Measurements from ENCODE around the gene GPC1. TPM values are rescaled to one million over a fixed set of nuclear protein-coding genes. Genes with fewer than 3 reads are reported as not detected.
A peak's percentile ranks its signal among the peaks of the same experiment; 100 is the strongest.

The GPC1 gene
- total RNA-seq, 6 experiments from 2014 or later, result 20.7 to 44.5 (median 27.8) TPM

DNA sequence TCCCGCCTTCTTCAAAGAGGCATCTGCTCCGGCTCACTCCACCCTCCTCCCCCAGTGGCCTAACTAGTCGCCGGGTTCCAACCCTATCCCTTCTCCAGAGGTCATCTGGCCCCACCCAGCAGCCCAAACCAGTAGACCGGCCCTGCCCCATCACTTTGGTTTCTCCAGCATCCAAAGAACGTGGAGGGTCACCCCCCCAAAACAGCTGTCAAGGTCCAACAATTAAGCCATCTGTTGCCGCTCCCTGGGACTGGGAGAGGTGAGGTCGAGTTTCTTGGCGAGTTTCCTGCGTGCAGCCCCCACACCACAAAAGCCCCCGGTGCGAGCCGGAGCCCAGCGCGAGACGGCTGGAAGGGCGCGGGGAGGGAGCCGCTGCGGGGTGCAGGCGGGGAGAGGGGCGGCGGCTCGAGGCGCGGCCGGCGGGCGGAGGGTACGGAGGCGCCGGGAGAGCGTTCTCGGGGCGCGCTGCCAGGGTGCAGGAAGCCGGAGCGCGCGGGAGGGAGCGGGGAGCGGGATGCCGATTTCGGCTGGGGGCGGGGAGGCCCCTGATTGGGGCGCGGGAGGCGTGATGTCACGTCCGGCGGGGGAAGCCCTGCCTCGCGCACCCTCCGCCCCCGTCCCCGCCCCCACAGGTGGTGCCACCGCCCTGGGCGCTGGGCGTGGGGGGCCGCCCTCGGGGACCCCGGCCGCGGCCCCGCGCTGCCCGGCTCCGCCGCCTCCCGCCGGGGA is 571 bp upstream of the GPC1 start:
- H3K9me3 ChIP-seq, result no peaks in the 10 kb centered on the region
- 7% methylated on average over 18 of the region's 71 CpGs for WGBS (ENCODE audit: insufficient coverage, low coverage, low lambda C conversion rate, missing lambda C conversion rate)
- peak; percentile 84 to 89 (median 86) for ATAC-seq
- peaks cover 0 to 12% (median 2%) of the 10 kb centered on the region in 4 donors for H3K4me1 ChIP-seq
- intact Hi-C loops (cut with DNase I), result no loop called here
- TF ChIP-seq, protein P1, sequence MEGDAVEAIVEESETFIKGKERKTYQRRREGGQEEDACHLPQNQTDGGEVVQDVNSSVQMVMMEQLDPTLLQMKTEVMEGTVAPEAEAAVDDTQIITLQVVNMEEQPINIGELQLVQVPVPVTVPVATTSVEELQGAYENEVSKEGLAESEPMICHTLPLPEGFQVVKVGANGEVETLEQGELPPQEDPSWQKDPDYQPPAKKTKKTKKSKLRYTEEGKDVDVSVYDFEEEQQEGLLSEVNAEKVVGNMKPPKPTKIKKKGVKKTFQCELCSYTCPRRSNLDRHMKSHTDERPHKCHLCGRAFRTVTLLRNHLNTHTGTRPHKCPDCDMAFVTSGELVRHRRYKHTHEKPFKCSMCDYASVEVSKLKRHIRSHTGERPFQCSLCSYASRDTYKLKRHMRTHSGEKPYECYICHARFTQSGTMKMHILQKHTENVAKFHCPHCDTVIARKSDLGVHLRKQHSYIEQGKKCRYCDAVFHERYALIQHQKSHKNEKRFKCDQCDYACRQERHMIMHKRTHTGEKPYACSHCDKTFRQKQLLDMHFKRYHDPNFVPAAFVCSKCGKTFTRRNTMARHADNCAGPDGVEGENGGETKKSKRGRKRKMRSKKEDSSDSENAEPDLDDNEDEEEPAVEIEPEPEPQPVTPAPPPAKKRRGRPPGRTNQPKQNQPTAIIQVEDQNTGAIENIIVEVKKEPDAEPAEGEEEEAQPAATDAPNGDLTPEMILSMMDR (IDR thresholded peaks at IDR 0.05), result no peak
- peak; percentile 8 for TF ChIP-seq POLR2A (IDR thresholded peaks at IDR 0.05)
- no peaks in the 10 kb centered on the region for H3K27me3 ChIP-seq
- DNase-seq, result peak; percentile 94 to 96 (median 95)
- no peaks in the 10 kb centered on the region for H3K36me3 ChIP-seq
- peak overlapping the region; percentile 49 to 74 (median 55) for H3K4me3 ChIP-seq
- H3K27ac ChIP-seq, result peak overlapping the region in 2 of 3 donors; percentile 36 to 68

DNA sequence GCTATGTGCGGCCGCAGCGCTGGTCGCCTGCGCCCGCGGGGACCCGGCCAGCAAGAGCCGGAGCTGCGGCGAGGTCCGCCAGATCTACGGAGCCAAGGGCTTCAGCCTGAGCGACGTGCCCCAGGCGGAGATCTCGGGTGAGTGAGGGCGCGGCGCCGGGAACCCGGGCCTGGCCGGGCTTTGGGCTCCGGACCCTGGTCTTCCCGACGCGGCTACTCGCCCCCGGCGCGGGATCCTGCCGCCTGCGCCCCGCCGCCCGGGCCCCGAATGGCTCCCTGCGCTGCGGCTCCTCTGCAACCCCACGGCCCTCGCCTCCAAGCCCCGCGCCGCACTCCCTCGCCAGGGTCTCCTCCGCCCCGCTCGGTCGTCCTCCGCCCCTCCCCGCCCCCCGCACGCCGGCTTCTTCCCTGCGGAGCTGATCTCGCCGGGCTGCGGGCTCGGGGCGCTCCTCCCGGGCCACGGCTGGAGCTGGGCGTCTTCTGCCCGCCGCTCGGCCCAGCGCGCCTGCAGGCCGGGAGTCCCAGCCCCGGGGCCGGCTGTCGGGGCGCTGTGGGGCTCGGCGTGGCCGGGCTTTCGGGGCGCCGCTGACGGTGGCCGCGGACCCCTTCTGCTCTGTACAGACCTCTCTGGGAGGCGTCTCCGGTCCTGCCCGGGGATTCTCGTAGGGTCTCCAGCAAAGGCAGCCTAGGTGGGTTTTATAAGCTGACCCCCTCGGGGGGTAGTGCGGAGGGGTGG is 652 bp downstream of the GPC1 start:
- WGBS (ENCODE audit: insufficient coverage, low coverage, low lambda C conversion rate, missing lambda C conversion rate), result 0% methylated on average over 8 of the region's 88 CpGs
- ATAC-seq (peak in 1 of 4 donors; percentile 3), DNase-seq (peak; percentile 44 to 60 (median 53))
- no peak for TF ChIP-seq POLR2A (IDR thresholded peaks at IDR 0.05)
- TF ChIP-seq, protein P1 (IDR thresholded peaks at IDR 0.05), result no peak
- H3K9me3 ChIP-seq, result no peaks in the 10 kb centered on the region
- no peaks in the 10 kb centered on the region for H3K36me3 ChIP-seq
- peaks cover 0 to 12% (median 2%) of the 10 kb centered on the region in 4 donors for H3K4me1 ChIP-seq
- H3K4me3 ChIP-seq, result peak overlapping the region; percentile 66 to 74 (median 71)
- intact Hi-C loops (cut with DNase I), result no loop called here
- H3K27me3 ChIP-seq, result no peaks in the 10 kb centered on the region
- H3K27ac ChIP-seq, result peak overlapping the region in 2 of 3 donors; percentile 51 to 68

DNA sequence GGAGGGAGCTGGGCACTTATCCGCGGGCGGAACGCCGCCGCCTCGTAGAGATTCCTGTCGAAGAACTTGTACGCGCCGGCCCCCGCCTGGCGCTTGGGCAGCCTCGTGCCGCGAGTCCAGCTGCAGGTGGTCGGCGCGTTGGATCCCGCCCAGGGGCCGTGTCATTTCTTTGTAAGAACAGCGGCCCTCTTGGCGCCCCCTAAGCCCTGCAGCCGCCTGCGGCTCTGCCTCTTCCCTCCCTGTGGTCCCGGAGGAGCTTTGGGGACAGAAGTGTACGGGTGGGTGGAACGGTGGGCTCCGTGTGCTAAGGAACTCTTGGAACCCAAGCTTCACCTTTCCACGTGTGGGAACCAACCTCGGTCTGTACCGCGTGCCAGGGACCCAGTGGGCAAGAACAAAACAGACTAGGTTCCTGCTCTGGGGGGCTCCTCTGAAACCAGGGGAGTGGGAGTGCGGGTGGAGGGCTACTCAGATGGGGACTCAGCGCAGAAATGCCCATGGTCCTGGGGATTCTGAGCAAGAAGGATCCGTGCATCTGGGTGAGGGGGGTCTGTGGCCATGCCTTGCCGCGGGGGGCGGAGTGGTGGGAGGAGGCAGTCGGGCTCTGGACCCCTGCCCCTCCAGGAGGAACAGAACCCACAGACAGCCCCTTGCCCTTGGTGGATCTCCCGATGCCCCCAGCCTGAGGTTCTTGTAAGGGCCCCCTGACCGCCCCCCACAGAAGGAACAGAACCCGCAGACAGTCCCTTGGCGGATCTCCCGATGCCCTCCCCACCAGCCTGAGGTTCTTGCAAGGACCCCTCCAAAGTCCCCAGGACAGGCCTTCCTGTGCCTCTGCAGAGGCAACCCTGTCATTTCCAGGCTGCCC is 1.5 kb downstream of the GPC1 start:
- TF ChIP-seq, protein P1 (IDR thresholded peaks at IDR 0.05), result no peak
- no peak for TF ChIP-seq POLR2A (IDR thresholded peaks at IDR 0.05)
- H3K9me3 ChIP-seq, result no peaks in the 10 kb centered on the region
- H3K36me3 ChIP-seq, result no peaks in the 10 kb centered on the region
- peaks cover 0 to 12% (median 2%) of the 10 kb centered on the region in 4 donors for H3K4me1 ChIP-seq
- H3K4me3 ChIP-seq, result peak overlapping the region; percentile 66 to 74 (median 71)
- 9% methylated on average over 10 of the region's 45 CpGs for WGBS (ENCODE audit: insufficient coverage, low coverage, low lambda C conversion rate, missing lambda C conversion rate)
- DNase-seq (peak in 2 of 3 donors; percentile 33 to 59), ATAC-seq (no peak)
- H3K27ac ChIP-seq, result no peak overlapping the region
- intact Hi-C loops (cut with DNase I), result no loop called here
- no peaks in the 10 kb centered on the region for H3K27me3 ChIP-seq

DNA sequence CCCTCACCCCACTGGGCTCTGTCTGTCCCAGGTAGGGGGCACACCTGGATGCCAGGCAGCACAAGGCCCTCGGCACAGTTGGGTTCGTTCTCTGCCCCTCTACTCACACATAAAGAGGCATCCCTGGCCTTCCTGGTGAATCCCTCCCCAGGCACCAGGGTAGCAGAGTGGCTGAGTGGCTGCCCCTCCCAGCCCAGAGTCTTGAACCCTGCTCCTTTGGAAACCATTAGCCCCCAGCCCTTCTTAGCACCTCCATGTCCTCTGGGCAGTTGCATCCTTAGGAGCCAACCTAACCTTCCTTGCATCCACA is 2.0 kb downstream of the GPC1 start:
- Histone ChIP-seq H3K9me3 (no peaks in the 10 kb centered on the region), H3K4me1 (peaks cover 0 to 12% (median 2%) of the 10 kb centered on the region in 4 donors), H3K27ac (no peak overlapping the region), H3K27me3 (no peaks in the 10 kb centered on the region), H3K36me3 (no peaks in the 10 kb centered on the region), H3K4me3 (no peak overlapping the region)
- DNase-seq (no peak), ATAC-seq (no peak)
- no CpG with 5 or more reads among the region's 2 CpGs for WGBS (ENCODE audit: insufficient coverage, low coverage, low lambda C conversion rate, missing lambda C conversion rate)
- TF ChIP-seq, protein P1 (IDR thresholded peaks at IDR 0.05), result no peak
- TF ChIP-seq POLR2A (IDR thresholded peaks at IDR 0.05), result no peak
- intact Hi-C loops (cut with DNase I), result no loop called here

Measured in right lobe of liver (tissue), 6 donors.